Measurements from ENCODE around the gene PLK2.

Gene PLK2

GRCh38 chr5:58460002-58460731, at the start of gene PLK2:
Gene PLK2, minus strand, starts transcription at chr5:58460086. Its CDS starts 127 bp downstream, at chr5:58459959.
- peak; percentile 69 for DNase-seq

- DNase-seq: no peak
These were observed 47.8 kb upstream of the PLK2 start for GRCh38 chr5:58507715-58508114.

GRCh38 chr5:58505971-58506640, 46.2 kb upstream of the PLK2 start:
- DNase-seq: no peak

GRCh38 chr5:58505502-58505901, 45.6 kb upstream of the PLK2 start:
- no peak for DNase-seq

- DNase-seq: no peak
These were observed 44.9 kb upstream of the PLK2 start for GRCh38 chr5:58504766-58505165.

GRCh38 chr5:58503390-58504046, 43.6 kb upstream of the PLK2 start:
- no peak for DNase-seq

- no peak for DNase-seq
These were observed 42.0 kb upstream of the PLK2 start for GRCh38 chr5:58501778-58502417.

- DNase-seq: no peak
These were observed 40.1 kb upstream of the PLK2 start for GRCh38 chr5:58499941-58500340.

GRCh38 chr5:58499231-58499630, 39.3 kb upstream of the PLK2 start:
- DNase-seq: no peak

- no peak for DNase-seq
These were observed 38.6 kb upstream of the PLK2 start for GRCh38 chr5:58498340-58498942.

GRCh38 chr5:58497921-58498320, 38.0 kb upstream of the PLK2 start:
- no peak for DNase-seq

GRCh38 chr5:58497386-58497785, 37.5 kb upstream of the PLK2 start:
- DNase-seq: no peak

- no peak for DNase-seq
These were observed 36.6 kb upstream of the PLK2 start for GRCh38 chr5:58496488-58496887.

- no peak for DNase-seq
These were observed 33.3 kb upstream of the PLK2 start for GRCh38 chr5:58493141-58493540.

- no peak for DNase-seq
These were observed 31.5 kb upstream of the PLK2 start, which contains the start of gene GAPT for GRCh38 chr5:58491216-58491892. Gene GAPT, plus strand, starts transcription at chr5:58491435. Its CDS starts 3,102 bp downstream, at chr5:58494537.

- DNase-seq: no peak
These were observed 30.6 kb upstream of the PLK2 start for GRCh38 chr5:58490402-58491050.

GRCh38 chr5:58486290-58486689, 26.4 kb upstream of the PLK2 start:
- no peak for DNase-seq

- no peak for DNase-seq
These were observed 24.6 kb upstream of the PLK2 start for GRCh38 chr5:58484505-58484904.

- DNase-seq: no peak
These were observed 22.6 kb upstream of the PLK2 start for GRCh38 chr5:58482536-58482935.

GRCh38 chr5:58481828-58482227, 21.9 kb upstream of the PLK2 start:
- DNase-seq: no peak

- DNase-seq: no peak
These were observed 21.3 kb upstream of the PLK2 start for GRCh38 chr5:58481066-58481676.
